ENCODE measurements around the gene PAK3. TPM values are rescaled to one million over a fixed set of nuclear protein-coding genes. Genes with fewer than 3 reads are reported as not detected.

Gene PAK3
- total and polyA plus RNA-seq, 2 experiments from 2014 or later = 5.0 to 5.4 TPM

DNA sequence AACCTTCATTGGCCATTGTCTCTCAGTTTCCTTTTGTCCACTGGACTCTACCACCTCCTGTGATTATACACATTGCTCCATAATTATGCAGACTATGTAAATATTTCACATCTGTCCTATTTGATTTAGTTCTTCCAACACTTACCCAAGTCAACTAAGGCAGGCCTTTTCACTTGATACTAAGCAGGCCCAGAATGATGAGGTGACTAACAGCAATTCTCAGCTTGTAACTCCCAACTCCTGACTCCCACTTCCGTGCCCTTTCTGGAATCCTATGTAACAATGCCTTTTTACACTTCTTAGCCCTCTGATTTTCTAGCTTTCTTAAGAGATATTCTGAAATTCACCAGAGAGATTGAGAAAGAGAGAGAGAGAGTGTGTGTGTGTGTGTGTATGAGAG, 6.6 kb downstream of the PAK3 start (continued):
- TF ChIP-seq NANOG (IDR thresholded peaks at IDR 0.05; ENCODE audit: borderline replicate concordance) (no peak), EZH2 (IDR thresholded peaks at IDR 0.05; ENCODE audit: low read depth, unreplicated experiment) (no peak), EZH2phosphoT487 (IDR thresholded peaks at IDR 0.05; ENCODE audit: unreplicated experiment) (no peak)
- TF ChIP-seq, protein P1, sequence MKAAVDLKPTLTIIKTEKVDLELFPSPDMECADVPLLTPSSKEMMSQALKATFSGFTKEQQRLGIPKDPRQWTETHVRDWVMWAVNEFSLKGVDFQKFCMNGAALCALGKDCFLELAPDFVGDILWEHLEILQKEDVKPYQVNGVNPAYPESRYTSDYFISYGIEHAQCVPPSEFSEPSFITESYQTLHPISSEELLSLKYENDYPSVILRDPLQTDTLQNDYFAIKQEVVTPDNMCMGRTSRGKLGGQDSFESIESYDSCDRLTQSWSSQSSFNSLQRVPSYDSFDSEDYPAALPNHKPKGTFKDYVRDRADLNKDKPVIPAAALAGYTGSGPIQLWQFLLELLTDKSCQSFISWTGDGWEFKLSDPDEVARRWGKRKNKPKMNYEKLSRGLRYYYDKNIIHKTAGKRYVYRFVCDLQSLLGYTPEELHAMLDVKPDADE (IDR thresholded peaks at IDR 0.05) = no peak

DNA sequence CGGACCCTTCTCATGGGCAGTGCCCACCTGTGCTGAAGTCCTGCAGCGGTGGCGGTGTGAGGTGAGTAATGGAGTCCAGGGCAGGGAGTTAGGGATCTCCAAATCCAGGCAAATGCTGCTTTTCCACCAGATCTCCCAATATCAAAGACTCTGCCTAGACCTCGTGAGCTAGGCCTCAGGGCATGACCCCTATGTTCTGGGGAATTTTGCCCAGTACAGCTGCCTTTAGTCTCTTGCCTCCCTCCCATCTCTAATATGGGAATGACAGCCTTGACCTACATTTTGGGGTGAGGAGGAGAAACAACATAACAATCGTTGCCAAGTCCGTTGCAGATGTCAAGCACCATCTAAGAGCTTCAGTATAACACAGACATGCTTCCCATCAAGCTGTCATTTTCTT, 7.3 kb downstream of the PAK3 start:
- peaks cover 11% of the 10 kb centered on the region; the same call in 2 of the 3 replicates for H3K36me3 Mint-ChIP-seq (ENCODE audit: low read depth)
- Histone ChIP-seq H3K27me3 (ENCODE audit: insufficient read depth) (no peaks in the 10 kb centered on the region), H3K27ac (ENCODE audit: low read depth) (no peak overlapping the region), H2AFZ (no peak overlapping the region), H3K36me3 (ENCODE audit: insufficient read depth) (0 out of 2 replicates have a peak, but pooled peaks cover 4% of the 10 kb centered on the region), H3F3A (replicated peaks; ENCODE audit: low read depth) (no peaks in the 10 kb centered on the region), H3K79me2 (replicated peaks; ENCODE audit: insufficient read depth) (no peaks in the 10 kb centered on the region), H3K4me2 (no peak overlapping the region), H4K20me1 (replicated peaks; ENCODE audit: insufficient read depth) (no peaks in the 10 kb centered on the region), H3K9me2 (ENCODE audit: insufficient read depth) (no peaks in the 10 kb centered on the region), H3K4me3 (no peak overlapping the region), H3K4me1 (ENCODE audit: insufficient read depth) (peaks cover 3% of the 10 kb centered on the region; the same call in 1 of the 2 replicates)
- H3K4me1 Mint-ChIP-seq = peaks cover 15% of the 10 kb centered on the region; the same call in 2 of the 3 replicates
- no peaks in the 10 kb centered on the region for H3K9me3 Mint-ChIP-seq
- no peak for ATAC-seq
- H3K27ac Mint-ChIP-seq = no peak overlapping the region
- DNase-seq (ENCODE audit: low spot score) = no peak
- no peak overlapping the region for H3K4me3 Mint-ChIP-seq
- H3K27me3 Mint-ChIP-seq (ENCODE audit: insufficient read depth, low read depth, poor library complexity) = peaks cover 4% of the 10 kb centered on the region
- no peak for TF ChIP-seq NANOG (IDR thresholded peaks at IDR 0.05; ENCODE audit: borderline replicate concordance)
- TF ChIP-seq JUNB (IDR thresholded peaks at IDR 0.05; ENCODE audit: unreplicated experiment) = no peak
- TF ChIP-seq, protein P1 (IDR thresholded peaks at IDR 0.05) = no peak
- TF ChIP-seq ZNF114 (CRISPR knock-in tag; IDR thresholded peaks at IDR 0.05) = no peak
- TF ChIP-seq, protein P2, sequence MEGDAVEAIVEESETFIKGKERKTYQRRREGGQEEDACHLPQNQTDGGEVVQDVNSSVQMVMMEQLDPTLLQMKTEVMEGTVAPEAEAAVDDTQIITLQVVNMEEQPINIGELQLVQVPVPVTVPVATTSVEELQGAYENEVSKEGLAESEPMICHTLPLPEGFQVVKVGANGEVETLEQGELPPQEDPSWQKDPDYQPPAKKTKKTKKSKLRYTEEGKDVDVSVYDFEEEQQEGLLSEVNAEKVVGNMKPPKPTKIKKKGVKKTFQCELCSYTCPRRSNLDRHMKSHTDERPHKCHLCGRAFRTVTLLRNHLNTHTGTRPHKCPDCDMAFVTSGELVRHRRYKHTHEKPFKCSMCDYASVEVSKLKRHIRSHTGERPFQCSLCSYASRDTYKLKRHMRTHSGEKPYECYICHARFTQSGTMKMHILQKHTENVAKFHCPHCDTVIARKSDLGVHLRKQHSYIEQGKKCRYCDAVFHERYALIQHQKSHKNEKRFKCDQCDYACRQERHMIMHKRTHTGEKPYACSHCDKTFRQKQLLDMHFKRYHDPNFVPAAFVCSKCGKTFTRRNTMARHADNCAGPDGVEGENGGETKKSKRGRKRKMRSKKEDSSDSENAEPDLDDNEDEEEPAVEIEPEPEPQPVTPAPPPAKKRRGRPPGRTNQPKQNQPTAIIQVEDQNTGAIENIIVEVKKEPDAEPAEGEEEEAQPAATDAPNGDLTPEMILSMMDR (conservative IDR thresholded peaks at IDR 0.05; ENCODE audit: low read depth in 2 of 2) = no peak
- TF ChIP-seq, protein P3, sequence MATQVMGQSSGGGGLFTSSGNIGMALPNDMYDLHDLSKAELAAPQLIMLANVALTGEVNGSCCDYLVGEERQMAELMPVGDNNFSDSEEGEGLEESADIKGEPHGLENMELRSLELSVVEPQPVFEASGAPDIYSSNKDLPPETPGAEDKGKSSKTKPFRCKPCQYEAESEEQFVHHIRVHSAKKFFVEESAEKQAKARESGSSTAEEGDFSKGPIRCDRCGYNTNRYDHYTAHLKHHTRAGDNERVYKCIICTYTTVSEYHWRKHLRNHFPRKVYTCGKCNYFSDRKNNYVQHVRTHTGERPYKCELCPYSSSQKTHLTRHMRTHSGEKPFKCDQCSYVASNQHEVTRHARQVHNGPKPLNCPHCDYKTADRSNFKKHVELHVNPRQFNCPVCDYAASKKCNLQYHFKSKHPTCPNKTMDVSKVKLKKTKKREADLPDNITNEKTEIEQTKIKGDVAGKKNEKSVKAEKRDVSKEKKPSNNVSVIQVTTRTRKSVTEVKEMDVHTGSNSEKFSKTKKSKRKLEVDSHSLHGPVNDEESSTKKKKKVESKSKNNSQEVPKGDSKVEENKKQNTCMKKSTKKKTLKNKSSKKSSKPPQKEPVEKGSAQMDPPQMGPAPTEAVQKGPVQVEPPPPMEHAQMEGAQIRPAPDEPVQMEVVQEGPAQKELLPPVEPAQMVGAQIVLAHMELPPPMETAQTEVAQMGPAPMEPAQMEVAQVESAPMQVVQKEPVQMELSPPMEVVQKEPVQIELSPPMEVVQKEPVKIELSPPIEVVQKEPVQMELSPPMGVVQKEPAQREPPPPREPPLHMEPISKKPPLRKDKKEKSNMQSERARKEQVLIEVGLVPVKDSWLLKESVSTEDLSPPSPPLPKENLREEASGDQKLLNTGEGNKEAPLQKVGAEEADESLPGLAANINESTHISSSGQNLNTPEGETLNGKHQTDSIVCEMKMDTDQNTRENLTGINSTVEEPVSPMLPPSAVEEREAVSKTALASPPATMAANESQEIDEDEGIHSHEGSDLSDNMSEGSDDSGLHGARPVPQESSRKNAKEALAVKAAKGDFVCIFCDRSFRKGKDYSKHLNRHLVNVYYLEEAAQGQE (IDR thresholded peaks at IDR 0.05; ENCODE audit: unreplicated experiment) = no peak
- TF ChIP-seq, protein P4, sequence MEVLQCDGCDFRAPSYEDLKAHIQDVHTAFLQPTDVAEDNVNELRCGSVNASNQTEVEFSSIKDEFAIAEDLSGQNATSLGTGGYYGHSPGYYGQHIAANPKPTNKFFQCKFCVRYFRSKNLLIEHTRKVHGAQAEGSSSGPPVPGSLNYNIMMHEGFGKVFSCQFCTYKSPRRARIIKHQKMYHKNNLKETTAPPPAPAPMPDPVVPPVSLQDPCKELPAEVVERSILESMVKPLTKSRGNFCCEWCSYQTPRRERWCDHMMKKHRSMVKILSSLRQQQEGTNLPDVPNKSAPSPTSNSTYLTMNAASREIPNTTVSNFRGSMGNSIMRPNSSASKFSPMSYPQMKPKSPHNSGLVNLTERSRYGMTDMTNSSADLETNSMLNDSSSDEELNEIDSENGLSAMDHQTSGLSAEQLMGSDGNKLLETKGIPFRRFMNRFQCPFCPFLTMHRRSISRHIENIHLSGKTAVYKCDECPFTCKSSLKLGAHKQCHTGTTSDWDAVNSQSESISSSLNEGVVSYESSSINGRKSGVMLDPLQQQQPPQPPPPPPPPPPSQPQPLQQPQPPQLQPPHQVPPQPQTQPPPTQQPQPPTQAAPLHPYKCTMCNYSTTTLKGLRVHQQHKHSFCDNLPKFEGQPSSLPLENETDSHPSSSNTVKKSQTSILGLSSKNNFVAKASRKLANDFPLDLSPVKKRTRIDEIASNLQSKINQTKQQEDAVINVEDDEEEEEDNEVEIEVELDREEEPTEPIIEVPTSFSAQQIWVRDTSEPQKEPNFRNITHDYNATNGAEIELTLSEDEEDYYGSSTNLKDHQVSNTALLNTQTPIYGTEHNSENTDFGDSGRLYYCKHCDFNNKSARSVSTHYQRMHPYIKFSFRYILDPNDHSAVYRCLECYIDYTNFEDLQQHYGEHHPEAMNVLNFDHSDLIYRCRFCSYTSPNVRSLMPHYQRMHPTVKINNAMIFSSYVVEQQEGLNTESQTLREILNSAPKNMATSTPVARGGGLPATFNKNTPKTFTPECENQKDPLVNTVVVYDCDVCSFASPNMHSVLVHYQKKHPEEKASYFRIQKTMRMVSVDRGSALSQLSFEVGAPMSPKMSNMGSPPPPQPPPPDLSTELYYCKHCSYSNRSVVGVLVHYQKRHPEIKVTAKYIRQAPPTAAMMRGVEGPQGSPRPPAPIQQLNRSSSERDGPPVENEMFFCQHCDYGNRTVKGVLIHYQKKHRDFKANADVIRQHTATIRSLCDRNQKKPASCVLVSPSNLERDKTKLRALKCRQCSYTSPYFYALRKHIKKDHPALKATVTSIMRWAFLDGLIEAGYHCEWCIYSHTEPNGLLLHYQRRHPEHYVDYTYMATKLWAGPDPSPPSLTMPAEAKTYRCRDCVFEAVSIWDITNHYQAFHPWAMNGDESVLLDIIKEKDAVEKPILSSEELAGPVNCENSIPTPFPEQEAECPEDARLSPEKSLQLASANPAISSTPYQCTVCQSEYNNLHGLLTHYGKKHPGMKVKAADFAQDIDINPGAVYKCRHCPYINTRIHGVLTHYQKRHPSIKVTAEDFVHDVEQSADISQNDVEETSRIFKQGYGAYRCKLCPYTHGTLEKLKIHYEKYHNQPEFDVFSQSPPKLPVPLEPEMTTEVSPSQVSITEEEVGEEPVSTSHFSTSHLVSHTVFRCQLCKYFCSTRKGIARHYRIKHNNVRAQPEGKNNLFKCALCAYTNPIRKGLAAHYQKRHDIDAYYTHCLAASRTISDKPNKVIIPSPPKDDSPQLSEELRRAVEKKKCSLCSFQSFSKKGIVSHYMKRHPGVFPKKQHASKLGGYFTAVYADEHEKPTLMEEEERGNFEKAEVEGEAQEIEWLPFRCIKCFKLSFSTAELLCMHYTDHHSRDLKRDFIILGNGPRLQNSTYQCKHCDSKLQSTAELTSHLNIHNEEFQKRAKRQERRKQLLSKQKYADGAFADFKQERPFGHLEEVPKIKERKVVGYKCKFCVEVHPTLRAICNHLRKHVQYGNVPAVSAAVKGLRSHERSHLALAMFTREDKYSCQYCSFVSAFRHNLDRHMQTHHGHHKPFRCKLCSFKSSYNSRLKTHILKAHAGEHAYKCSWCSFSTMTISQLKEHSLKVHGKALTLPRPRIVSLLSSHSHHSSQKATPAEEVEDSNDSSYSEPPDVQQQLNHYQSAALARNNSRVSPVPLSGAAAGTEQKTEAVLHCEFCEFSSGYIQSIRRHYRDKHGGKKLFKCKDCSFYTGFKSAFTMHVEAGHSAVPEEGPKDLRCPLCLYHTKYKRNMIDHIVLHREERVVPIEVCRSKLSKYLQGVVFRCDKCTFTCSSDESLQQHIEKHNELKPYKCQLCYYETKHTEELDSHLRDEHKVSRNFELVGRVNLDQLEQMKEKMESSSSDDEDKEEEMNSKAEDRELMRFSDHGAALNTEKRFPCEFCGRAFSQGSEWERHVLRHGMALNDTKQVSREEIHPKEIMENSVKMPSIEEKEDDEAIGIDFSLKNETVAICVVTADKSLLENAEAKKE (CRISPR knock-in tag; IDR thresholded peaks at IDR 0.05) = no peak
- TF ChIP-seq STAT1 (IDR thresholded peaks at IDR 0.05; ENCODE audit: unreplicated experiment) = no peak
- no peak for TF ChIP-seq CREB1 (CRISPR knock-in tag; IDR thresholded peaks at IDR 0.05; ENCODE audit: low read depth)
- no peak for TF ChIP-seq POLR2AphosphoS5 (IDR thresholded peaks at IDR 0.05; ENCODE audit: low read depth)
